K562 (cell line): ENCODE results near the gene SYNE1. TPM values are rescaled to one million over a fixed set of nuclear protein-coding genes. Genes with fewer than 3 reads are reported as not detected.

Source experiments
- ATAC-seq: fragments of 200-7000 bp; cut with Tn5 transposase; 3 replicates; pipeline ENCODE4 v1.9.1; 2020; ENCODE audit warnings: moderate library complexity
- BruUV-seq: library from RNA; stranded (reverse); fragments of 400-500 nt; replicated peaks from 2 replicates; lab custom pipeline; 2021; lab: Mats Ljungman, UMichigan
- CTCF ChIA-PET: fragments of 300-600 bp; formaldehyde crosslinking; extraction: SDS; loops from one replicate; lab custom pipeline; 2021; ENCODE audit warnings: low intra/inter-chr PET ratio; lab: Yijun Ruan, JAX
- POLR2A ChIA-PET: fragments of 300-600, 350-650 bp; sonication (Branson Sonifier 250); formaldehyde crosslinking; extraction: SDS; loops from one replicate; lab custom pipeline; 2021; ENCODE audit warnings: antibody characterized with exemption, inconsistent platforms; lab: Yijun Ruan, JAX
- DNase-seq, 4 experiments: peaks; one replicate each; pipeline versions ENCODE4 v3.0.0 to v3.0.0-alpha.2; 2011 to 2018; ENCODE audit warnings: low spot score in 3 of 4, mixed read lengths in 3 of 4; ENCODE audit errors: extremely low read depth in 1 of 4
- FAIRE-seq: peaks from 2 replicates; lab custom pipeline; 2011; peaks lifted over from hg19 to GRCh38; lab: Jason Lieb, UNC
- H2AFZ ChIP-seq: 2 replicates; pipeline ENCODE4 v1.6.0; 2011; ENCODE audit warnings: low read depth, low read length, control low read depth, inconsistent platforms
- H3K27ac ChIP-seq: fragments of 200-600 bp; 3 replicates; pipeline ENCODE4 v1.8.0; 2011; ENCODE audit warnings: low read depth, mild to moderate bottlenecking, control low read depth, inconsistent platforms, low read length, moderate library complexity, mixed read lengths; ENCODE audit errors: extremely low read depth
- H3K27me3 ChIP-seq, 2 experiments: fragments of 300-600 bp in 1 of 2; 2 replicates in 1 of 2; 3 replicates in 1 of 2; pipeline versions ENCODE4 v1.6.0 to v1.8.0; 2011; ENCODE audit warnings: inconsistent platforms in 2 of 2, low read length in 2 of 2, mild to moderate bottlenecking in 1 of 2, mixed read lengths in 1 of 2, moderate library complexity in 1 of 2; ENCODE audit not compliant: control insufficient read depth in 2 of 2, insufficient read depth in 2 of 2
- H3K36me3 ChIP-seq: fragments of 300-600 bp; 3 replicates; pipeline ENCODE4 v1.8.0; 2011; ENCODE audit warnings: mild to moderate bottlenecking, low read length, inconsistent platforms; ENCODE audit not compliant: control insufficient read depth, insufficient read depth
- H3K4me1 ChIP-seq, 2 experiments: fragments of 200-600 bp in 1 of 2; replicated peaks in 1 of 2; 2 replicates in 1 of 2; 3 replicates in 1 of 2; pipeline versions ENCODE4 v1.5.1 to v1.8.0; 2011; ENCODE audit warnings: inconsistent platforms in 2 of 2, low read length in 2 of 2, mild to moderate bottlenecking in 1 of 2, mixed read lengths in 1 of 2, moderate library complexity in 1 of 2; ENCODE audit not compliant: control insufficient read depth in 2 of 2, insufficient read depth in 2 of 2
- H3K4me2 ChIP-seq: 2 replicates; pipeline ENCODE4 v1.6.1; 2011; ENCODE audit warnings: low read length, control low read depth, inconsistent platforms, mixed read lengths; ENCODE audit not compliant: insufficient read depth
- H3K4me3 ChIP-seq: fragments of 200-600 bp; sonication (generic), shearing (Covaris generic); 2 replicates; pipeline ENCODE4 v1.5.1; 2016; ENCODE audit warnings: control low read depth, inconsistent platforms
- H3K79me2 ChIP-seq: fragments of 200-600 bp; 3 replicates; pipeline ENCODE4 v1.8.0; 2011; ENCODE audit warnings: low read length, inconsistent platforms; ENCODE audit not compliant: control insufficient read depth, insufficient read depth
- H3K9ac ChIP-seq, 2 experiments: 2 replicates each; pipeline versions ENCODE4 v1.6.0 to v1.6.1; 2011; ENCODE audit warnings: low read depth in 2 of 2, low read length in 2 of 2, control low read depth in 1 of 2, inconsistent platforms in 1 of 2, mild to moderate bottlenecking in 1 of 2, mixed read lengths in 1 of 2; ENCODE audit not compliant: insufficient read depth in 1 of 2
- H3K9me1 ChIP-seq: one replicate; pipeline ENCODE4 v1.6.0; 2011; ENCODE audit warnings: inconsistent platforms, mild to moderate bottlenecking, low read length, moderate library complexity; ENCODE audit not compliant: control insufficient read depth, insufficient read depth
- H3K9me3 ChIP-seq: replicated peaks from 2 replicates; pipeline ENCODE4 v1.5.1; 2011; ENCODE audit warnings: low read depth, low read length, inconsistent platforms; ENCODE audit not compliant: control insufficient read depth, insufficient read depth
- H4K20me1 ChIP-seq: replicated peaks from 2 replicates; pipeline ENCODE4 v1.6.1; 2011; ENCODE audit warnings: low read length, inconsistent platforms, mixed read lengths; ENCODE audit not compliant: control insufficient read depth, insufficient read depth
- EP300 ChIP-seq: IDR thresholded peaks from 2 replicates; pipeline ENCODE4 v1.6.1; 2012; ENCODE audit warnings: low read length, improper control_type of control experiment
- GTF3C2 ChIP-seq: IDR thresholded peaks from 3 replicates; pipeline ENCODE4 v1.6.1; 2011; ENCODE audit warnings: borderline replicate concordance, mild to moderate bottlenecking, moderate library complexity; ENCODE audit not compliant: insufficient read length; ENCODE audit errors: extremely low read depth
- HDAC2 ChIP-seq: fragments of 450-650 bp; IDR thresholded peaks from 2 replicates; pipeline ENCODE4 v1.6.1; 2016; ENCODE audit warnings: mild to moderate bottlenecking
- MEF2D ChIP-seq: conservative IDR thresholded peaks from 2 replicates; pipeline ENCODE4 v1.6.1; 2016; ENCODE audit warnings: low read depth, missing genetic modification characterization, missing compliant biosample characterization
- MTA3 ChIP-seq: fragments of 450-650 bp; formaldehyde crosslinking; IDR thresholded peaks from 2 replicates; pipeline ENCODE4 v1.6.1; 2017; ENCODE audit warnings: mild to moderate bottlenecking, borderline replicate concordance
- PHB ChIP-seq: fragments of 250-450 bp; sonication (Bioruptor Pico); IDR thresholded peaks from 2 replicates; pipeline ENCODE4 v1.5.0; 2021
- PML ChIP-seq: IDR thresholded peaks from 2 replicates; pipeline ENCODE4 v1.6.1; 2012; ENCODE audit warnings: low read length, inconsistent platforms
- RAD51 ChIP-seq: fragments of 450-650 bp; IDR thresholded peaks from 2 replicates; pipeline ENCODE4 v1.7.1; 2016; ENCODE audit warnings: low read depth, mild to moderate bottlenecking, borderline replicate concordance
- RBBP5 ChIP-seq: fragments of 200-600 bp; sonication (generic); IDR thresholded peaks from 2 replicates; pipeline ENCODE4 v1.6.1; 2012; ENCODE audit warnings: borderline replicate concordance, mild to moderate bottlenecking, low read length, control low read depth, inconsistent platforms; ENCODE audit not compliant: insufficient read depth, poor library complexity, severe bottlenecking
- SMAD1 ChIP-seq: fragments of 150-350 bp; IDR thresholded peaks from 2 replicates; pipeline ENCODE4 v1.6.1; 2014; ENCODE audit warnings: low read length, low read depth; ENCODE audit not compliant: partially characterized antibody
- SREBF1 ChIP-seq: fragments of 150-350 bp; IDR thresholded peaks from 2 replicates; pipeline ENCODE4 v1.6.1; 2014; ENCODE audit warnings: antibody characterized with exemption, low read depth, low read length, borderline replicate concordance
- SREBF2 ChIP-seq: sonication (generic); formaldehyde crosslinking; IDR thresholded peaks from 2 replicates; pipeline ENCODE4 v1.4.0; 2020; ENCODE audit warnings: mild to moderate bottlenecking, missing genetic modification reagents
- ZBTB1 ChIP-seq: sonication (generic); formaldehyde crosslinking; IDR thresholded peaks from 2 replicates; pipeline ENCODE4 v1.8.1; 2023; ENCODE audit warnings: missing genetic modification reagents, low read depth, mild to moderate bottlenecking, borderline replicate concordance
- ZBTB8A ChIP-seq: fragments of 450-650 bp; IDR thresholded peaks from 2 replicates; pipeline ENCODE4 v1.6.1; 2018; ENCODE audit warnings: mild to moderate bottlenecking, moderate library complexity; ENCODE audit not compliant: partially characterized antibody
- WGBS: fragments of 100-300 bp; shearing (Covaris generic); methylation state at CpG from one replicate; pipeline ENCODE4 v1.1.6; 2016; ENCODE audit warnings: low coverage, mixed read lengths; ENCODE audit not compliant: insufficient coverage; ENCODE audit errors: missing lambda C conversion rate; 5-methylcytosine and 5-hydroxymethylcytosine counted together
- in situ Hi-C: fragments of 300-500 bp; cut with MboI; formaldehyde crosslinking; loops from 4 replicates; pipeline ENCODE4 v1.15.0; 2018; ENCODE audit warnings: inconsistent platforms, mixed read lengths
- intact Hi-C: fragments of 100-400 bp; cut with micrococcal nuclease; formaldehyde crosslinking; loops from 2 replicates; pipeline ENCODE4 v1.14.2; 2022
- polyA plus RNA-seq, 8 experiments: library from polyadenylated mRNA; depleted of rRNA in 4 of 8; stranded (reverse) in 5 of 8; unstranded in 3 of 8; fragments of >200 nt; fragmentation: Nextera tagmentation in 2 of 8; fragmentation: Illumina TruSeq in 1 of 8; extraction: Ambion mirVana in 2 of 8; extraction: Trizol in 1 of 8; gene quantifications; 2 replicates each; pipeline versions ENCODE4 v1.2.1 to v1.2.3, GENCODE V29; 2011 to 2014; ENCODE audit warnings: inconsistent platforms in 1 of 8, missing spikeins in 1 of 8
- total RNA-seq, 7 experiments: library from RNA; depleted of rRNA in 6 of 7; stranded (reverse); fragments of >200 nt in 6 of 7; fragmentation: Illumina TruSeq in 2 of 7; extraction: Trizol in 2 of 7; gene quantifications; 2 replicates each; pipeline versions ENCODE4 v1.2.1 to v1.2.3, GENCODE V29; 2011 to 2021; ENCODE audit warnings: low replicate concordance in 1 of 7
- TF ChIP-seq, protein P1 (sequence below): sonication (generic); formaldehyde crosslinking; IDR thresholded peaks from 2 replicates; pipeline ENCODE4 v1.9.0; 2022; ENCODE audit warnings: mild to moderate bottlenecking, missing genetic modification reagents
- TF ChIP-seq, protein P2 (sequence below): fragments of 450-650 bp; conservative IDR thresholded peaks from 2 replicates; pipeline ENCODE4 v1.6.1; 2016; ENCODE audit warnings: missing genetic modification characterization, low read depth, mild to moderate bottlenecking, control low read depth, missing compliant biosample characterization

The SYNE1 gene
- total and polyA plus RNA-seq, 9 of the 15 experiments (the other 6 are each of a cell fraction or from before 2014, with no cell fraction given): under 0.01 to 0.42 (median 0.08) TPM; not detected in 1

DNA sequence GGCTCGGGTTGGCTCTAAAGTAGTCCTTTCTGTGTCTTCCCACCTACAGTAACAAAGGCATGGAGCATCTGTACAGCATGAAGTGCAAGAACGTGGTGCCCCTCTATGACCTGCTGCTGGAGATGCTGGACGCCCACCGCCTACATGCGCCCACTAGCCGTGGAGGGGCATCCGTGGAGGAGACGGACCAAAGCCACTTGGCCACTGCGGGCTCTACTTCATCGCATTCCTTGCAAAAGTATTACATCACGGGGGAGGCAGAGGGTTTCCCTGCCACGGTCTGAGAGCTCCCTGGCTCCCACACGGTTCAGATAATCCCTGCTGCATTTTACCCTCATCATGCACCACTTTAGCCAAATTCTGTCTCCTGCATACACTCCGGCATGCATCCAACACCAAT, 538.5 kb downstream of the SYNE1 start:
- ATAC-seq (no peak), DNase-seq (no peak), FAIRE-seq (no peak)
- no peaks in the 10 kb centered on the region for H3K9me1 ChIP-seq
- in situ Hi-C loops: no loop called here
- intact Hi-C loops: no loop called here
- H3K4me1 ChIP-seq: peaks cover 0 to 2% of the 10 kb centered on the region in 2 experiments; a peak in 1 of 5 replicates
- no peak overlapping the region for H3K4me3 ChIP-seq
- no peak overlapping the region for H2AFZ ChIP-seq
- no peak overlapping the region for H3K9ac ChIP-seq
- no TSS peak for BruUV-seq
- under 1% methylated on average over 14 of the region's 14 CpGs for WGBS
- H3K27ac ChIP-seq: no peak overlapping the region
- ChIA-PET CTCF (no interaction called here), POLR2A (no interaction called here)
- no peaks in the 10 kb centered on the region for H3K79me2 ChIP-seq
- no peaks in the 10 kb centered on the region for H4K20me1 ChIP-seq
- H3K4me2 ChIP-seq: no peak overlapping the region
- 0 out of 5 replicates have a peak, but pooled peaks cover 0 to 5% of the 10 kb centered on the region in 2 experiments for H3K27me3 ChIP-seq
- no peaks in the 10 kb centered on the region for H3K36me3 ChIP-seq
- no peaks in the 10 kb centered on the region for H3K9me3 ChIP-seq
- TF ChIP-seq ZBTB1 (no peak), EP300 (no peak), PML (no peak), MTA3 (no peak), MEF2D (tag) (no peak), SMAD1 (no peak), GTF3C2 (no peak), HDAC2 (no peak), SREBF2 (CRISPR knock-in tag) (no peak), RBBP5 (no peak), PHB (CRISPR knock-in tag) (no peak), RAD51 (no peak), SREBF1 (no peak), ZBTB8A (no peak)
- TF ChIP-seq, protein P1, sequence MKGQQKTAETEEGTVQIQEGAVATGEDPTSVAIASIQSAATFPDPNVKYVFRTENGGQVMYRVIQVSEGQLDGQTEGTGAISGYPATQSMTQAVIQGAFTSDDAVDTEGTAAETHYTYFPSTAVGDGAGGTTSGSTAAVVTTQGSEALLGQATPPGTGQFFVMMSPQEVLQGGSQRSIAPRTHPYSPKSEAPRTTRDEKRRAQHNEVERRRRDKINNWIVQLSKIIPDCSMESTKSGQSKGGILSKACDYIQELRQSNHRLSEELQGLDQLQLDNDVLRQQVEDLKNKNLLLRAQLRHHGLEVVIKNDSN (CRISPR knock-in tag): no peak
- TF ChIP-seq, protein P2, sequence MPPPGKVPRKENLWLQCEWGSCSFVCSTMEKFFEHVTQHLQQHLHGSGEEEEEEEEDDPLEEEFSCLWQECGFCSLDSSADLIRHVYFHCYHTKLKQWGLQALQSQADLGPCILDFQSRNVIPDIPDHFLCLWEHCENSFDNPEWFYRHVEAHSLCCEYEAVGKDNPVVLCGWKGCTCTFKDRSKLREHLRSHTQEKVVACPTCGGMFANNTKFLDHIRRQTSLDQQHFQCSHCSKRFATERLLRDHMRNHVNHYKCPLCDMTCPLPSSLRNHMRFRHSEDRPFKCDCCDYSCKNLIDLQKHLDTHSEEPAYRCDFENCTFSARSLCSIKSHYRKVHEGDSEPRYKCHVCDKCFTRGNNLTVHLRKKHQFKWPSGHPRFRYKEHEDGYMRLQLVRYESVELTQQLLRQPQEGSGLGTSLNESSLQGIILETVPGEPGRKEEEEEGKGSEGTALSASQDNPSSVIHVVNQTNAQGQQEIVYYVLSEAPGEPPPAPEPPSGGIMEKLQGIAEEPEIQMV: no peak
- TF ChIP-seq, all 486 proteins: peak for 0
